Globus pallidus (tissue), 1 donor: ENCODE data around the gene EDEM3.
"Not testable (repeated sequence)": the region's sequence is repeated elsewhere in the genome, so short reads cannot be mapped to it uniquely, and the experiment has no call there.

Experiments
- DNase-seq: peaks from one replicate; pipeline ENCODE4 v3.0.0-alpha.2; 2015; ENCODE audit warnings: low spot score

The EDEM3 gene

GRCh38 chr1:184754476-184755225 is at the start of gene EDEM3:
Gene EDEM3 (minus strand): TSS chr1:184754858. CDS start chr1:184754646, 212 bp downstream.
- DNase-seq = peak; percentile 100

GRCh38 chr1:184804220-184804619 is 49.6 kb upstream of the EDEM3 start:
- no peak for DNase-seq

GRCh38 chr1:184803180-184803492 is 48.5 kb upstream of the EDEM3 start:
- DNase-seq = no peak

GRCh38 chr1:184802354-184803179 is 47.9 kb upstream of the EDEM3 start:
- DNase-seq = no peak

- no peak for DNase-seq
Observed at GRCh38 chr1:184801503-184801902, 46.8 kb upstream of the EDEM3 start.

GRCh38 chr1:184800876-184801275 is 46.2 kb upstream of the EDEM3 start:
- no peak for DNase-seq

GRCh38 chr1:184793967-184794366 is 39.3 kb upstream of the EDEM3 start:
- no peak for DNase-seq

- DNase-seq = peak; percentile 66
Observed at GRCh38 chr1:184792450-184792969, 37.9 kb upstream of the EDEM3 start.

GRCh38 chr1:184791550-184791900 is 36.9 kb upstream of the EDEM3 start:
- no peak for DNase-seq

- DNase-seq = no peak
Observed at GRCh38 chr1:184790642-184791549, 36.2 kb upstream of the EDEM3 start.

GRCh38 chr1:184789884-184790283 is 35.2 kb upstream of the EDEM3 start:
- no peak for DNase-seq

GRCh38 chr1:184788970-184789369 is 34.3 kb upstream of the EDEM3 start:
- DNase-seq = no peak

GRCh38 chr1:184785529-184785928 is 30.9 kb upstream of the EDEM3 start:
- no peak for DNase-seq

- not testable (repeated sequence) for DNase-seq
Observed at GRCh38 chr1:184783723-184784122, 29.1 kb upstream of the EDEM3 start.

GRCh38 chr1:184781941-184782340 is 27.3 kb upstream of the EDEM3 start:
- DNase-seq = no peak

- DNase-seq = no peak
Observed at GRCh38 chr1:184775885-184776284, 21.2 kb upstream of the EDEM3 start.

GRCh38 chr1:184775329-184775728 is 20.7 kb upstream of the EDEM3 start:
- no peak for DNase-seq

- DNase-seq = no peak
Observed at GRCh38 chr1:184773762-184774320, 19.2 kb upstream of the EDEM3 start.

GRCh38 chr1:184771190-184771691 is 16.6 kb upstream of the EDEM3 start:
- DNase-seq = no peak

GRCh38 chr1:184770181-184770979 is 15.7 kb upstream of the EDEM3 start:
- DNase-seq = no peak

- no peak for DNase-seq
Observed at GRCh38 chr1:184769241-184769640, 14.6 kb upstream of the EDEM3 start.
